ENCODE measurements around the gene TMEM239.
A peak's percentile ranks its signal among the peaks of the same experiment; 100 is the strongest.
"Not testable (repeated sequence)": the region's sequence is repeated elsewhere in the genome, so short reads cannot be mapped to it uniquely, and the experiment has no call there.

The TMEM239 gene

DNA sequence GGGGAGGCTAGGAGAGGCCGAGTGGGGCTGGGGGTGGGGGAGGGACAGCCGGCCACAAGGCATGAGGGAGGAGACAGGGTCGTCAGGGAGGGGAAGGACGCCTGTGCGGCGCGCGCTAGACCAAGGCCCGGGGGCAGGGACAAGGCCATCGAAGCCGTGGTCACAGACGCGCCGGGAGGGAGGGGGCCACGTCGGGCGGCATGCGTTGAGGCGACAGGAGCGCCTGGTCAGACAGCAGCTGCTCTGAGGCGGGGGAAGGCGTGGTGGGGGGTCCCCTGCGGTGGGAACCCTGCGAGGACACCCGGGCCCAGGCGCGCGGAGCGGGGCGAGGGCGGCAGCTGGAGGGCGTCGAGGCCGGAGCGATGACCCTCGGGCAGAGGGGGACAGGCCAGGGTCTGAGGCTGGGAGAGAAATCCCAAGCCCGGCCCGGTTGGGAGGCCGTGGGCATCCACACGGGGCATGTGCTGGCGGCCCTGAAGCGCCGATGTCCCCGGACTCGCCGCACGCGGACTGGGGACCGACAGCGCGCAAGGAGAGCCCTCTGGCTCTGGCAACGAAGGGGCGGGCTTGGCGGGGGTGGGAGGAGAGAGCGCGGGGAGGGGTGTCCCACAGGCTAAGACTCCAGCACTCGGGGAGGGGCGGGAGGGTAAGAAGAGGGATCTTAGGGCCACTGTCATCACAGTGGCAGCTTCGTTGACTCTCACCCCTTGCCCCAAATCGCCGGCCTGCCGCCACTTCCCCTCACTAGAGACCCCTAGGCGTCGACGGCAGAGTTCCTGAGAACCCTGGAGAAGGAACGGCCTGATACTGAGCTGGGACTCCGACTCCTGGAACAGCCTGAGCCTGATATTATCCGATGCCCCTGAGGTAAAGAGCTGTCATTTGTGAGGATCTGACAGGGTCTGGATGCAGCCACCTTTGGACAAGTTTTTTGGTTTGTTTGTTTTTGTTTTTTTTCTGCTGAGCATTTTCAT is 5.0 kb downstream of the TMEM239 start:
- DNase-seq = no peak

DNA sequence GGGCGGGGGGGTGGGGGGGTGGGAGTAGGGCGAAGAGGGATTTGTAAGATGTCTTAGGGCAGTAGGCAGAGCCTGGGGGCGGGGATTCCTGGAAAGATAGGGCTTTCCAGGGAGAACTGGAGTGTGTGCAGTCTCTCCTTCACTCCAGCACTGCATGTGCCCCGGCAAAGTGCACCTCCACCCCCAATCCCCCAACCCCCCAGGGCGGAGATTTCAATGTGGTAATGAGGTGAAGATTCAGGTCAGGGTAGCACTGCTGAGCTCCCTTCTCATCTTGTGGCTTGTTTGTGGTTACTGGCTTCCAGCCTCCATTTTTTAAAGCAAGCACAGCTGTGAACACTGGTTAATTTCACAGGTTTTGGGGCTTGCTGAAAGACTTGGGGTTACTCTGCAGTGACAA is 5.9 kb downstream of the TMEM239 start:
- DNase-seq = no peak

DNA sequence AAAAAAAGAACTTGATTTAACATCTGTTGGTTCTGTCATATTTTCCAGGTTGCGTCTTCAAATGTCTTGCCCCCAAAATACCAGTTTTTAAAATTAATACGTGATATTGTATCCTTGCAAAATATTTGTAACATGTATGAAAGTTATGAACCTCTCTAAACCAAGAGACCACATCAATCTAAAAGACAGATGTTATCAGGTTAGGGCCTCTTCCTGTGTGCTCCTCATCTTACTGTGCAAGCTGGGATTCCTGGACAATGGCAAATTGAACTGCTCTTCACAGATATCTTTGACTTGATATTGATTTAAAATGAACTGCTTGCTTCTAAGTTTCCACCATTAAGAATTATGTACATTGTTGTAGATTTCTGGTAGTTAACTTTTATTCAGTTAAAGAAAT is 9.6 kb downstream of the TMEM239 start:
- DNase-seq = no peak

DNA sequence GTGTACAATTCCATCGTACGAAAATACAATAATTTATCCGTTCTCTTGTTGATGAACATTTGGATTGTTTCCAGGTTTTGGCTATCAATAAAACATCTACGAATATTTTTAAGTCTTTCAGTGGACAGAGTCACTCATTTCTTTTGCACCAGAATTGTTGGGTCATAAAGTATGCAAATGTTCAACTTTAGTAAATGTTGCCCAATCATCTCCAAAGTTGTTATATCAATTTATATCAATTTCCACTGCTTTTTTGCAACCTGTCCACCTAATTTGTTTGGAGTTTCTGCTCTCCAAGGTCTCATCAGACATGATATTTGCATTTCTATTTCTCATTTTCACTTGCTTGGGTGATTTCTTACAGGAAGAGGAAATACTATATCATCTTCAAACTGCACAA is 10.5 kb downstream of the TMEM239 start:
- DNase-seq = no peak

DNA sequence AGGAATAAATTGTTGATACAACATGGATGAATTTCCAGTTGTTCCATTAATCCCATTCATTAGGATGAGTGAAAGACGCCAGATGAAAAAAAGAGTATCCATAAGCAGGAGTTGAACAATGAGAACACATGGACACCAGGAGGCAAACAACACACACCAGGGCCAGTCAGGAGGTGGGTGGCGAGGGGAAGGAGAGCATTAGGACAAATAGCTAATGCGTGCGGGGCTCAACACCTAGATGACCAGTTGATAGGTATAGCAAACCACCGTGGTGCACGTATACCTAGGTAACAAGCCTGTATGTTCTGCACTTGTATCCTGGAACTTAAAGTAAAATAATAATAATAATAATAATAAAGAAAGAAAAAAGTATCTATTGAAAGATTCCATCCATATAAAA is 13.2 kb downstream of the TMEM239 start:
- DNase-seq = no peak

DNA sequence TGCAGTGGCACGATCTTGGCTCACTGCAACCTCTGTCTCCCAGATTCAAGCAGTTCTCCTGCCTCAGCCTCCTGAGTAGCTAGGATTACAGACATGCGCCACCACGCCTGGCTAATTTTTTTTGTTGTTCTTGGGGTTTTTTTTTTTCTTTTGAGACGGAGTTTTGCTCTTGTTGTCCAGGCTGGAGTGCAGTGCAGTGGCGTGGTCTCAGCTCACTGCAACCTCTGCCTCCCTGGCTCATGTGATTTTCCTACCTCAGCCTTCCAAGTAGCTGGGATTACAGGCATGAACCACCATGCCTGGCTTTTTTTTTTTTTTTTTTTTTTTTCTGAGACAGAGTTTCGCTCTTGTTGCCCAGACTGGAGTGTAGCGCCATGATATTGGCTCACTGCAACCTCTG is 15.0 kb downstream of the TMEM239 start:
- not testable (repeated sequence) for DNase-seq

DNA sequence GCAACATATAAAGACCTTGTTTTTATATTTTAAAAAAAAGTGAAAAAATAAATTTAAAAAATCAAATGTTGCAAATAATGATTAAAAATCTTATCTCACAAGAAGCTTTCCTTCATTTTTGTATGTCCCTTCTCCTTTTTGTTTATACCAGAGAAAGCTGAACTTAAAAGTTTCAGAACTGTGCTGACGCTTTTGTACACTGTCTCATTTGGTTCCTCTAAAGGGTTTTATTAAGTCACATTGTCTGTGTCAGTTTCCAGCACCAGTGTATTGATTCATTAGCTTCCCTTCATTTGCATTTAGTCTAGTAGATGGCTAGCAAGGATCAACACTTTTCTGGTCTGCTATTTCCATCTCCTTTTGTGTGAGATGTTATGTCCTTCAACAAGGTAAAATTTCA is 17.6 kb downstream of the TMEM239 start:
- DNase-seq = no peak

DNA sequence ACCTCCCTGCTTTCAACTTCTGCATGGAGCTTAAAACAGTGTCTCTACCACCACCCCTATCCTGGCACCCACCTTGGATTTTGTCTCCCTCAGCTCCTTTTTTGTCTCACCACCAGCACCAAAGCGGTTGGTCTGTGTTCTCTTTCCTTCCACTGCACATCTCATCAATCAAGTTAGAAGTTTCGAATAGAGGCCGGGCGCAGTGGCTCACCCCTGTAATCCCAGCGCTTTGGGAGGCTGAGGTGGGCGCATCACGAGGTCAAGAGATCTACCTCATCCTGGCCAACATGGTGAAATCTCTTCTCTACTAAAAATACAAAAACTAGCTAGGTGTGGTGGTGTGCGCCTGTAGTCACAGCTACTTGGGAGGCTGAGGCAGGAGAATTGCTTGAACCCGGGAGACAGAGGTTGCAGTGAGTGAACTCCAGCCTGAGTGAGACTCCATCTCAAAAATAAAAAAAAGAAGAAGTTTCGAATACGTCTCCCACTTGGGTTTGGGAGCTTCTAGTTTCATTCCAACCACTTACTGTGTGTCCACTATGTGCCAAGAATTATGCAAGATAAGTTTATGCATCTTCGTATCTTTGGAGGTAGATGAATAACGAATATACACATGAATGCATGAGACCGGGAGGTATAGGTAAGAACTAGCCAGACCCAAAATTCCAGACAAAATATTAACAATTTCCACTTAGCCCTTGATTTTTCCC is 18.4 kb downstream of the TMEM239 start:
- DNase-seq = no peak

DNA sequence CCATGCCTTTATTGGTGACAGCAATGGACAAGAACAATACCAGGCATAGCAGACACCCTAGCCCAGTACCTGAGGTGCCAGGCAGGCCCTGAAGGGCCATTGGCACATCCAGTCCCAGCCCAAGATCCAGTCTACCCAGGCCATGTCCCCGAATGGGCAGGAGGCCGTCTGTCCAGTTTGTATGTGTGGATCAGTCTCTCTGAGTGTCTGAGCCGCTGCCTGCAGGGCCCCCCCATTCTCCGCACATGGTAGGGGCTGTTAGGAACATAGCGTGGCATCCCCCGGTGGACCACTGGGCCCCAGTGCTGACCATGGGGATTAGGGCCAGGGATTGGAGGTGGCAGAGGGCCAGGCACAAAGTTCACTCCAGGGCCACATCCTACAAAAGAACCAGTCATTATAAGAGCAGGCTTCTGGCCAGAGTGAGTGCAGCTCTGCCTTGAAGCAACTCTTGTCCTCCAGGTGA is 19.2 kb downstream of the TMEM239 start:
- no peak for DNase-seq

DNA sequence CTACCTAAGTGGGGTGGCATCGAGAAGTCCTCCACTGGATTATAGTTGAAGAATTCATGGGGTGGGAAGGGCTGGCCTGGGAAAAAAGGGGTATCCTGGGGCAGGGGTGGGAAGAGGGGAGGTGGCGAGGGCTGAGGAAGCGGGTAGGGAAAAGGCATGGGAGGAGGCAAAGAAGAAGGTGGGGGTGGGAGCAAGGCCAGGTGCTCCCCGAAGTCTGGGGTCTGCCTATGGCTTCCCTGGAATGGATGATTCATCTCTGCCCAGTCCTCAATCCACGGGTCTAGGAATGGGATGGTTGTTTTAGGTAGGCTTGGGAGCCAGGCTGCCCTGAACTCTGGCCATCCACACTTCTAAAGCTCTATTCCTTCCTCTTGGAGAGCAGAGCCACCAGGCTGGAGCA is 19.9 kb downstream of the TMEM239 start:
- DNase-seq = no peak

DNA sequence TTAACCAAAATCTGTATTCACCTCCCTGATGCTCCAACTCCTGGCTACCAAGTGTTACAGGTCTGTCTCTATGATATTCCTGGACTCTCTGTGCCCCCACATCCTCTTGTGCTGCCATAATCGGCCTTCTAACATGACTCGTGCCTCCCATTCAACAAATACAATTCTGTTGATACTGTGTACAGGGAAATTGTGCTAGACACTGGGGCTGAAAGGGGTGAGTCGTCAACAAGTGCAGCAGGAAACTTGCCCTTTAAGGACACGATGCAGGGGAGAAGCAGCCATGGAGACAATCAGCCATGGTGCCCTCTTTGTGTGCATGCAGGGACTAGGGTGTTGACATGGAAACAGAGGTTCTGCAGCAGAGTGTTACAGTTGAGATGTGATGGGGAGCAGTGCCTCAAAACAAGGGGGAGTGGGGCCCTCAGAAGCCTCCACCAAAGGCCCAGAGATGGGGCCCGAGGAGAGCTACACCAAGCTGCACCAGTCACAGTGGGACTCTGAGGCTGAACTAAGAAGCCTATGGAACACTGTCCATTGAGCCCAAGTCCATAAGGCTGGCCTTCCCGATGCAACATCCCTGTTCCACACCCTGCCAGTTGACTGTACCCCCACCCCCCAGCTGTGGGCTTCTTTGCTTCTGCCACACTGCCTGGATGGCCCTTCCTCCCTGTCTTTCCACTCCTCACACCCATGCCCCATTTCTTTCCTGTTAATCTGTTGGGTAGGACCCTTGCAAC is 21.2 kb downstream of the TMEM239 start:
- no peak for DNase-seq

DNA sequence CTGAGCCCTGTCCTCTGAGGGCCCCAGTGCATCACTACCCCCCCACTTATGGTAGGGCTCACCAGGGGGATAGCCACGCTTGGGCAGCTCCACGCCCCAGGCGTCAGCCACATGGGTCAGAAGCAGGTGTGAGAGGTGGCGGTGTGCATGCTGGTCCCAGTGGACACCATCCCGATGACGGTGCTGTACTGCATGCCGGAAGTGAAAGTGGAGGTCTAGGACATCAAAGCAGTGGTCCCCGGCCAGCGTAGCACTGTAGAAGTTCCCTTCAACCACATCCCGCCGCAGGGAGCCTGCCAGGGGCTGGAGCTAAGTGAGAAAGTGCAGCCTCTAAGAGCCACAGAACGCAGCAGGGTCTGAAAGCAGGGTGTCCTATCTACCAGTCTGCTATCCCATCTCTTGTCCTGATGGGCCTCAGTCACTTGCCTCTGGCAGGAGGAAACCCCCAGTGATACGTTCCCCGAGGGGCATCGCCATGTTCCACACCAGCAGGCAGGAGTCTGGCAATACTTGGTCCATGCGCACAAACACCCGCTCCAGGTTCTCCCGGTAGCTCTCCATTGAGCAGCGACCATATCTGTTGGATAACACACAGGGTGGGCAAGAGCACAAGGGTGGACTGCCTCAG is 22.1 kb downstream of the TMEM239 start:
- DNase-seq = no peak

DNA sequence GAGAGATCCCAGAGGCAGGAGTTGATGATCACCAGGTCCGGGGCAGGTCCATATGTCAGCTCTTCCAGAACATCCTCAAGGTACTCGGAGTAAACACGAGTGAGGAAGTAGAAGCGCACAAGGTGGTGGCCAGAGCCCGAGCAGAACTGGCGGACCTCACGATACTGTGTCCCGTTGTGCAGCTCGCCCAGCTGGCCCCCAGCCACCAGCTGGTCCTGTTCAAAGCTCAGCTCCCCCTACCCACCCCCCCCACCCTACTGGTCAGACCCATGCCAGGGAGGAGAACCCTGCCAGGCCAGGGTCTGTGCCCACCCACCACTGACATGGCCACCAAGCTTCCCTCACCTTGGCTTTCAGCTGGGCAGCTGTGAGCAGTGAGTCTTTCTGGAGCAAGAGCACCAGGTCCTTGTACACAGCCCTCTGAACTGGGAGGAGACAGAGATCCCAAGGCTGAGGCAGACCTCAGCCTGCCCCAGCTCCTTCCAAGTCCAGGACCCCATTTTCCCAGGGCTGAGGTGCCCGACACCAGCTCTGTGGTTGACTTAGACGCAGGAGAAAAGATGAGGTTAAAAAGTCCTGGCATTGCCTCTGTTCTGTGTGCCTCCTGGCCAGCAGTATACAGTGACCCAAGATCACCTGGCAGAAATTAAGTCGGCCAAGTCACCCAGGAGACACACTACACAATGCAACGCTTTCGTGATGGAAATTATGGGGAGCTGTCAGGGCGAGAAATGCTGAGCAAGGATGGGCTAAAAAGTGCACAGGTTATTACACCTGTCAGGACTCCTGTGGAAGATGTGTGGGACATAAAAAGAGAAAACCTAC is 22.9 kb downstream of the TMEM239 start:
- DNase-seq = no peak

DNA sequence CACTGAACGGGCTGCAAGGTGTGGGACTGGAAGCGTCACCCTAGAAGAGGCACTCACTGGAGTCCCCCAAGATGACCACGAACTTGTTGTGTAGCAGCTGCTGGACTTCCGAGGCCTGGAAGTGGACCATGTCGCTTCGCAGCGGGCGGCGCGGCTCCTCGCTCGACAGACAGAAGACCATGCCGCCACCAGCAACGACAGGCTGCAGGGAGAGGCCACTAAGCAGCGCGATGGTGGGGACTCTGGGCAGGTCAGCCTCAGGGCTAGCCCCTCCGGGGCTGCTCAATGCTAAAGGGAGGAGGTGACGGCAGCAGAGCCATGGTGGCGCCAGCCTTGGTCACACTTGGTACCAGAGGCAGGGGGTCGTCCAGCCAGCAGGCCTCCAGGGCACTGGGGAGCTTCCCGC is 23.6 kb downstream of the TMEM239 start:
- DNase-seq = no peak

DNA sequence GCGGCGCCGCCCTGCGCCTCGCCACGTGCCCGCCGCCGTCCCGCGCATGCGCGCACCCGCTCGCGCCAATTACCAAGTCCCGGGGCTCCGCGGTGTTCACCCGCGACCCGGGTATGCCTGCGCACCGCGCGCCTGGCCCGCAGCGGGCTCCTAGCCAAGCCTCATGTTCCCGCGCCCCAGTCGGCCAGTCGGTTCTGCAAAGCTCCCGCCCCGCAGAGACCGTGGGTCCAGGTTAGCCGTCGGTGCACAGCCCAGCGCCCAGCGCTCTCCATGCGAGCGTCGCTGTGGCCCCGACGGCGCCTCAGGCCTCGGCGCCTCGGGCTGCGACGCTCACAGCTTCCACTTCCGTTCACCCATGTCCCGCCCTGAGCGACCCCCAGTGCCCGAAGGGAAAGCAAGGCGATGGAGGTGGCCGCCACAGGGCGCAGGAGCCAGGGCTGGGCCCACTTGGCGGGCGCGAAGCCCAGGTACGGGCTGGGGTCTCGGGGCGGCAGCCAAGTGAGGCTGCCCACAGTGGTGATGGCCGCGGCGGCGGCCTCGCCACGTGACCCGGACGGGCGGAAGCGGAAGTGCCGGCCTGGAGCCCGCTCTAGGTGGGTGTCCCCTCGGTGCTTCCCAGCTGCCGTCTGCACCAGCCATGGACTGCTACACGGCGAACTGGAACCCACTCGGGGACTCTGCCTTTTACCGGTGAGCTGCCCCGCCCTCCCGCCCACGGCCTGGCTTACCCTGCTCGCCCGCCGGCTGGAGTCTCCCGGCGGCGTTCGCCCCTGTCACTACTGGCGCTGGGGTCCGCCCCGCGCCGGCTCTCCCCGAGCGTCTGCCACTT is 24.2 kb downstream of the TMEM239 start, which contains the start of the genes PCED1A and VPS16:
Gene PCED1A, minus strand, starts transcription at position 518 of the 829 bp plus-strand sequence. CDS start 743 bp downstream, outside the sequence.
Gene VPS16, plus strand, starts transcription at position 608 of the 829 bp plus-strand sequence. Its CDS starts 30 bp downstream, at position 638.
- DNase-seq = peak; percentile 77

DNA sequence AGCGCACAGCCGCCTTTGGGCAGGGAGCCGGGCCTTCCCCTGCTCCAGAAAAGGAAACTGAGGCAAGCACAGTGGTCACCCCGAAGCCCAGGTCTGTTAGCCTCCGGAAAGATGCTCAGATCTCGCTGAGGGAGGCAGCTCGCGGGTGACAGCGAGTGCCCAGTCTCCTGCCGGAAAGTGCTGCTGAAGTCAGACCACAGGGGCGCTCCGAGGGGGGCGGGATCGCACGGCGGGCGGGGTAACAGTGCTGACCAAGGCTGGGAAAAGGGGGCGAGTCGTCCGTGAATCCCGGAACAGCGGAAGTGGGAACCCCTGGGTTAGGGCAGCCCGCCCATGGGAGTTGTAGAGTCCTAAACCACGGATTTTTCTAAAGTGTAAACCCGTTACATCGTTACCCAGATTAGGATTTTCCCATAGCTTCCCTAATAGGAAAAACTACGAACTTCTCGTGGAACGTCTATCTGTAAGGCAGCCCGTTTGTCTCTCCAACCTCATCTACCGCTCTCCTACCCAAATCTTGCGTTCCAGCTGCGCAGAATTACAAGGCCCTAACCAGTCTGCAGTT is 24.9 kb downstream of the TMEM239 start:
- peak; percentile 23 for DNase-seq

DNA sequence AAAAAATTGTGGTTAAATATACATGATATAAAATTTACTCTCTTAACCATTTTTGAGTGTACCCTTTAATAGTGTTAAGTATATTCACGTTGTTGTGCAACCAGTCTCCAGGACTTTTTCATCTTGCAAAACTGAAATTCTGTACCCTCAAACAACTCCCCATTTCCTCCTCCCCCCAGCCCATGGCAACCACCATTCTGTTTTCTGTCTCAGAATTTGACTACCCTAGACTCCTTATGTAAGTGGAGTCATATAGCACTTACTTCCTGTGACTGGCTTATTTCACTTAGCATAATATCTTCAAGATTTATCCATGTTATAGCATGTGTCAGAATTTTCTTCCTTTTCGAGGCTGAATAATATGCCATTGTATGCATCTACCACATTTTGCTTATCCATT is 29.4 kb downstream of the TMEM239 start:
- DNase-seq = no peak

DNA sequence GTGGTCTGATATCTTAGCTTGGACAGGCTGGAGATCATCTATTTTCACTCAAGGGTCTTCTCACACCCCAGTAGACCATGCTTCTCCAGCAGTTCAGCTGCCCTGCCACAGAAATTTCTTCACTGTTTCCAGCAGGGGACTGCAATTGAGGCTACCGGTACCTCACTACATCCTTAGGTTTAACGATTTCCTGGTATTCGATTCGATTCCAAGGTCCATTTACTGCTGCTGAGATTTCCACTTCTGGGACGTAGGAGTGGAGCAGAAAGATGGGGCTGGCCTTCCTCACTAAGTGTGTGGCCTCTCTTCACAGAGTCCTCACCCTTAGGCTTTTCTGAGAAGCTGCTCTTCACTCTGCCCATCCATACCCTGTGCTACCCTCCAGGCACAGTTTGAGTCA is 30.5 kb downstream of the TMEM239 start:
- DNase-seq = no peak

DNA sequence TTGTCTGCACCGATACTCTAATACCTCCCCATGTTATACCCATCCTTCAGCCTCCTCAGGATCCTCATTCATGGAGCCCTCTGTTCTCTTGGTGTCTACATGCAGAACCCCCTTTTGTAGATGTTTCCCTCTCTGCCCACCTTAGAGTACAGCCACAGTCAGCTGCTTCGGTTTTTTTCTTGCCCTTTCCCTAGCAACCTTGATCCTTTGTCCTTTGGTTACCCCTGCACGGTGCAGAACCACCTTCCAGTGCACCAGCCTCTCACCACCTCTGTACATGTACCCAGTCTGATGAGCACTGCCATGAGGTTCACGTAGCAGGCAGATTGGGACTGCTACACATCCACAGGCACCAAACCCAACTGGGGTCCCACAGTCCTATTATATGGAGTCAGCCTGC is 31.6 kb downstream of the TMEM239 start:
- no peak for DNase-seq

DNA sequence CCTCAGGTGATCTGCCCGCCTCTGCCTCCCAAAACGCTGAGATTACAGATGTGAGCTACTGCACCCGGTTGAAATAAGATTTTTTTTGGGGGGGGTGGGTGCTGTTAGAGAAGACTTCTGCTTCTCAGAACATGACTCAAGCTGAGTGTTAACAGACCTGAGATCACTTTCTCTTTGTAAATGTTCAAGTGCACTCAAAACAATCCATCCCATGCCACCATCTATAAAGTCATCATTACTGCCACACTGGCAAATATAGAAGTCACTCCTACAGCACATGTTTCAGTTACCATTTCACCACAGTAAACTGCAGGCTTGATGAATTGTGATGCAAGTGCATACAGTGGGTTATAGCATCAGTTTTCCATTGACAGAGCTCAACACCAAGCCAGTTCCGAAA is 33.4 kb downstream of the TMEM239 start:
- no peak for DNase-seq

All from COR-L47 (cell line).